Neutrophil (primary cell): ENCODE measurements around the gene CEP97.

Experiments
- H3K27ac ChIP-seq: fragments of 200-600 bp; sonication (generic); 2 replicates; pipeline ENCODE4 v1.5.1; 2016; ENCODE audit warnings: mild to moderate bottlenecking, moderate library complexity
- H3K27me3 ChIP-seq: fragments of 200-600 bp; sonication (generic); 2 replicates; pipeline ENCODE4 v1.6.0; 2016; ENCODE audit warnings: mild to moderate bottlenecking
- H3K36me3 ChIP-seq: fragments of 200-600 bp; sonication (generic); 2 replicates; pipeline ENCODE4 v1.5.1; 2017
- H3K4me1 ChIP-seq, 2 experiments: fragments of 200-600 bp in 1 of 2; sonication (generic) in 1 of 2; 1 replicate in 1 of 2; 2 replicates in 1 of 2; pipeline versions ENCODE4 v1.5.1 to v1.6.1; 2013 to 2016; ENCODE audit warnings: low read depth in 1 of 2, low read length in 1 of 2, mild to moderate bottlenecking in 1 of 2, moderate library complexity in 1 of 2; ENCODE audit not compliant: control insufficient read depth in 1 of 2, insufficient read depth in 1 of 2
- H3K4me3 ChIP-seq, 2 experiments: fragments of 200-600 bp in 1 of 2; sonication (generic) in 1 of 2; 1 replicate in 1 of 2; 2 replicates in 1 of 2; pipeline ENCODE4 v1.5.1; 2013 to 2016; ENCODE audit warnings: low read depth in 1 of 2, low read length in 1 of 2, mild to moderate bottlenecking in 1 of 2, moderate library complexity in 1 of 2
- H3K9me3 ChIP-seq: fragments of 200-600 bp; sonication (generic); 2 replicates; pipeline ENCODE4 v1.5.1; 2016
- CTCF ChIP-seq: fragments of 200-600 bp; sonication (generic); IDR thresholded peaks from 2 replicates; pipeline ENCODE4 v1.5.1; 2016; ENCODE audit warnings: antibody characterized with exemption

Gene CEP97

GRCh38 chr3:101816215-101817149, 92.1 kb downstream of the CEP97 start:
- Histone ChIP-seq H3K9me3 (no peaks in the 10 kb centered on the region), H3K4me1 (peaks cover 37 to 38% of the 10 kb centered on the region in 2 experiments), H3K27me3 (no peaks in the 10 kb centered on the region), H3K4me3 (no peak overlapping the region), H3K36me3 (peaks cover 8% of the 10 kb centered on the region), H3K27ac (peak overlapping the region; percentile 84)
- no peak for TF ChIP-seq CTCF

- peaks cover 14% of the 10 kb centered on the region for H3K36me3 ChIP-seq
- H3K27ac ChIP-seq, result peak overlapping the region; percentile 84
- H3K4me1 ChIP-seq, result peaks cover 31 to 34% of the 10 kb centered on the region in 2 experiments
- no peaks in the 10 kb centered on the region for H3K9me3 ChIP-seq
- no peaks in the 10 kb centered on the region for H3K27me3 ChIP-seq
- H3K4me3 ChIP-seq, result no peak overlapping the region
- no peak for TF ChIP-seq CTCF
Measured at GRCh38 chr3:101817992-101818391, 93.6 kb downstream of the CEP97 start.

GRCh38 chr3:101819649-101820206, 95.3 kb downstream of the CEP97 start:
- Histone ChIP-seq H3K4me3 (no peak overlapping the region), H3K27ac (peak overlapping the region; percentile 50), H3K27me3 (no peaks in the 10 kb centered on the region), H3K9me3 (no peaks in the 10 kb centered on the region), H3K36me3 (peaks cover 10% of the 10 kb centered on the region), H3K4me1 (peaks cover 34 to 37% of the 10 kb centered on the region in 2 experiments)
- no peak for TF ChIP-seq CTCF
